GM18861 (cell line): Measurements from ENCODE around the gene CD68.

Experiments
- ATAC-seq: cut with Tn5 transposase; IDR thresholded peaks from one replicate; pipeline ENCODE4 v1.9.1; 2021; ENCODE audit not compliant: unreplicated experiment

The CD68 gene

GRCh38 chr17:7558544-7559319 lies 20.7 kb upstream of the CD68 start, which contains the start of gene TNFSF13:
TNFSF13 (plus strand) TSS chr17:7558750; CDS start chr17:7559040, 290 bp downstream.
- no peak for ATAC-seq

- ATAC-seq = no peak
Measured at GRCh38 chr17:7559320-7560171, 19.9 kb upstream of the CD68 start.

GRCh38 chr17:7560172-7561027 lies 19.0 kb upstream of the CD68 start:
- ATAC-seq = no peak

DNA sequence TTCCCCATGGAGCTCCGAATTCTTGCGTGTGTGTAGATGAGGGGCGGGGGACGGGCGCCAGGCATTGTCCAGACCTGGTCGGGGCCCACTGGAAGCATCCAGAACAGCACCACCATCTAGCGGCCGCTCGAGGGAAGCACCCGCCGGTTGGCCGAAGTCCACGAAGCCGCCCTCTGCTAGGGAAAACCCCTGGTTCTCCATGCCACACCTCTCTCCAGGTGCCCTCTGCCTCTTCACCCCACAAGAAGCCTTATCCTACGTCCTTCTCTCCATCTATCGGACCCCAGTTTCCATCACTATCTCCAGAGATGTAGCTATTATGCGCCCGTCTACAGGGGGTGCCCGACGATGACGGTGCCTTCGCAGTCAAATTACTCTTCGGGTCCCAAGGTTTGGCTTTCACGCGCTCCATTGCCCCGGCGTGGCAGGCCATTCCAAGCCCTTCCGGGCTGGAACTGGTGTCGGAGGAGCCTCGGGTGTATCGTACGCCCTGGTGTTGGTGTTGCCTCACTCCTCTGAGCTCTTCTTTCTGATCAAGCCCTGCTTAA lies 18.3 kb upstream of the CD68 start:
- ATAC-seq = peak; percentile 34

DNA sequence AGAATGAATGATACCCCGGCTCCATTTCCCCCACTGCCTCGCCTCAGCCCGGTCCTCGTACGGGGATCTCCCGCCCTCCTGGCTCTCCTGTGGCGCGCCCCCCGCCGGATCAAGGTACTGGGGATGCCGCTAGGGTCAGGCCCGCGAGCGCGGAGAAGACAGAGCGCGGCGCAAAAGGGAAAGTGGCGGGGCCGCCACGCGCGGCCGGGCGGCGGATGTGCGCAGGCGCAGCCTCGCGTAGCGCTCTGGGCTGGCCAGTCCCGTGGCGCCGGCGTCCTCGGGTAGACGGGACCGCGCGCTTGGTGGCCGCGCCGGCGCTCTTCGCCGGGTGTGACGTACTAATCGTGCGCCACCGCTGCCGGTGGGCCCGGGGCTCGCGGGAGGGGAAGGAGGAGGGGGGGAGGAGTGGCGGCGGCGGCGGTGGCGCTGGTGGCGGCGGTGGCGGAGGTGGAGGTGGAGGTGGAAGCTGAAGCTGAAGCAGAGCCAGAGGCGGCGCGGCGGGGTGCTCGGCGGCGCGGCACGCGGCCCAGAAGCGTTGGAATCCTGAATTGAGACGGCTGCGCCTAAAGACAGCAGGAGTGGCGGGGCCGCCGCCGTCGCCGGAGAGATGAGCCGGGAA lies 17.7 kb upstream of the CD68 start, which contains the start of gene SENP3:
SENP3 (plus strand) TSS at position 331 of the 619 bp plus-strand sequence. CDS start 1,158 bp downstream, outside the sequence.
- ATAC-seq = peak; percentile 56

DNA sequence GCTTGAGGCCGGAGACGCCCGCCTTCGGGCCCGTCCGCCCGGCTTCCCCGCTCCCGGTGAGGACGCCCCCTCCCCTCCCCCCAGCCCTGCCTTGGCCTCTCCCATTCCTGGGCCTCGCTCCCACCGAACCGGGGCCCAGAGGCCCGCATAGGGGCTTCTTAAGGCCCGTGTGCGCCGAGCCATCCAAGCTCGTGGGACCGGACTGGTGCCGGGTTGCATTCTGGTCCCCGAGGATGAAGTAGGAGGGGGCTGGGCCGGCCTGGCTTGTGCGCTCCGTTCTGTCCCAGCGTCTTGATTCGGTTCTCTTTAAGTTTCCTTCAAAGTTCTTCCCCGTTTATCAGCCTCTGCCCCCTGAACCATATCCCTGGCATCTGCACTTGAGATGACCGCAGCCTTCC lies 17.2 kb upstream of the CD68 start:
- ATAC-seq = no peak

DNA sequence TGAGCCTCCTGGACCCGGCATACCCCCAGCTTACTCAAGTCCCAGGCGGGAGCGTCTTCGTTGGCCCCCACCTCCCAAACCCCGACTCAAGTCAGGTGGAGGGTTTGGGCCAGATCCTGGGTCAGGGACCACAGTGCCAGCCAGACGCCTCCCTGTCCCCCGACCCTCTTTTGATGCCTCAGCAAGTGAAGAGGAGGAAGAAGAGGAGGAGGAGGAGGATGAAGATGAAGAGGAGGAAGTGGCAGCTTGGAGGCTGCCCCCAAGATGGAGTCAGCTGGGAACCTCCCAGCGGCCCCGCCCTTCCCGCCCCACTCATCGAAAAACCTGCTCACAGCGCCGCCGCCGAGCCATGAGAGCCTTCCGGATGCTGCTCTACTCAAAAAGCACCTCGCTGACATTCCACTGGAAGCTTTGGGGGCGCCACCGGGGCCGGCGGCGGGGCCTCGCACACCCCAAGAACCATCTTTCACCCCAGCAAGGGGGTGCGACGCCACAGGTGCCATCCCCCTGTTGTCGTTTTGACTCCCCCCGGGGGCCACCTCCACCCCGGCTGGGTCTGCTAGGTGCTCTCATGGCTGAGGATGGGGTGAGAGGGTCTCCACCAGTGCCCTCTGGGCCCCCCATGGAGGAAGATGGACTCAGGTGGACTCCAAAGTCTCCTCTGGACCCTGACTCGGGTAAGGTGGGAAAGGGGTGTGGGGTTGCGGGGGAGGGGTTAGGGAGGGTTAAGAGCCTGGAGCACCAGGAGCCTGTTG lies 16.1 kb upstream of the CD68 start:
- no peak for ATAC-seq

GRCh38 chr17:7569571-7569970 lies 9.9 kb upstream of the CD68 start:
- ATAC-seq = no peak

- ATAC-seq = no peak
Measured at GRCh38 chr17:7570351-7570750, 9.1 kb upstream of the CD68 start.

GRCh38 chr17:7572338-7572587 lies 7.2 kb upstream of the CD68 start:
- peak; percentile 85 for ATAC-seq

DNA sequence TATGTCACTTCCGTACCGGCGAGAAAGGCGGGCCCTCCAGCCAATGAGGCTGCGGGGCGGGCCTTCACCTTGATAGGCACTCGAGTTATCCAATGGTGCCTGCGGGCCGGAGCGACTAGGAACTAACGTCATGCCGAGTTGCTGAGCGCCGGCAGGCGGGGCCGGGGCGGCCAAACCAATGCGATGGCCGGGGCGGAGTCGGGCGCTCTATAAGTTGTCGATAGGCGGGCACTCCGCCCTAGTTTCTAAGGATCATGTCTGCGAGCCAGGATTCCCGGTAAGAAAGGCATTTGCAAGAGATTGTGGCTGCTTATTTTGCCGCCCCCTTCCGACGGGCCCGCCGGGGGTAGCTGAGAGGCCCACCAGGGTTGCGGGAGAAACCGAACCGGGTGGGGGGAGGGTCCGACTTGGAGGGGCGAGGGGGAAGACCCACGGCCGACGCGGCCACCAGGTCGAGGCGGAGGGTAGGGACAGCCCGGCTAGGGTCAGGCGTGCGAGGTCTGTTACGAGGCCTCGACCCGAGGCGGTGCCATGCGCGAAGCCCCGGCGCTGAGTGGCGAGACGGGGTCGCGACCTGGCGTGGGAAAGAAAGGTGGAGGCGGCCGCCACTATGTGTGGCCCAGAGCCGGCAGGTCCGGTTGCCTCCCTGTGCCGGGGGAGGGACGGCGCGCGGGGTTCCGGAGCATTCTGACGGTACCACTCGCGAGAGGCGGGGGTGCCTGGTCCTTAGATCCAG lies 6.7 kb upstream of the CD68 start:
- ATAC-seq = no peak

DNA sequence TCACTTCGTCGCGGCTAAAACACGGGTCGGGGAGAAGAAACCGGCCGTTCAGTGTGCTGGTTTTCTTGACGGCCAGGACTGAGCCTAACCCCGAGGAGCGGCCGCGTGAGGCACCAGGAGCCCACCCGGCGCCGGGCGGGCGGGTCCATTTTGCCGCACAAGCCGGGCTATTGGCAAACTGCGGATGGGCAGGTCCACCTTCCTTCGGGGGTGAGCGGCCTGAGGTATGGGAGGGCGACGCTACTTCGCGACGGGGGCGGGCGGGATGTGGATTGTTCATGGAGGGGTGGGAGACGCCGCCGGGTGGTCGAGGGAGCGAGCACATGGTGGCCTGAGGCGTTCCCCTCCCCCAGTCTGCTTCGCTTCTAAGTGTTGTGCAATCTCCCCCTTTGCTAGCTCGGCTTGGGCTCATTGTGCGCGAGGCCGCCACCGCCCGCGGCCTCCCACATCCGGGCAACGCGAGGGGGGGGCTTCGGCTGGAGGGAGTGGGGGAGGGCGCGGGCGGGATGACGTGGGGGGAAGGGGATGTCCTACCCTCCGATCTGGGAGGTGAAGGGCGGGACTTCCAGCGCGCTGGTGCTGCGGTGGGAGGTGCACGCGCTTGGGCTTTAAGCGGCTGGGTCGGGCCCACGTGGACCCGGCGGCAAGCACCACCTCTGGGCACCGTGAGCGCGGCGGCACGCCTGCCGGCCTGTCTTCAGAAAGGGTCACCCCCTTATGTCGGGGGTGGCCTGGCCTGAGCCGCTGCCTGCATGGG lies 5.9 kb upstream of the CD68 start:
- no peak for ATAC-seq

- ATAC-seq = no peak
Measured at GRCh38 chr17:7574176-7574953, 5.1 kb upstream of the CD68 start.

DNA sequence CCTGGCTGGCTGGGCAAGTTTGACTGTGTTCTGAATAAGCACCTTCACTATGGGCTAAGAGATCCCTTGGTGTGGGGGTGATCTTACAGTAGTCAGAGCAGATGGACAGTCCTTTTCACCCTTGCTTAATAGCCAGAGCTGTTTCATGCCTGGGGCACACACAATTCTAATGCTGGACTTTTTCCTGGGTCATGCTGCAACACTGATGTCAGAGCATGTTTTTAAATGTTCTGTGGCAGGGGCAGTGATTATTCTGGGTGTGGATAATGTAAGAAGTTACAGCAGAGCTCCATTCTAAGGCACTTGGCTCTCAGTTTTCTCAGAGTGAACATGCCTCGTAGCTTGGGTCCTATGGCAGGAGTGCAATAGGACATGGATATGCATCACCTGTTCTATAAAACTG lies 4.0 kb upstream of the CD68 start:
- no peak for ATAC-seq

DNA sequence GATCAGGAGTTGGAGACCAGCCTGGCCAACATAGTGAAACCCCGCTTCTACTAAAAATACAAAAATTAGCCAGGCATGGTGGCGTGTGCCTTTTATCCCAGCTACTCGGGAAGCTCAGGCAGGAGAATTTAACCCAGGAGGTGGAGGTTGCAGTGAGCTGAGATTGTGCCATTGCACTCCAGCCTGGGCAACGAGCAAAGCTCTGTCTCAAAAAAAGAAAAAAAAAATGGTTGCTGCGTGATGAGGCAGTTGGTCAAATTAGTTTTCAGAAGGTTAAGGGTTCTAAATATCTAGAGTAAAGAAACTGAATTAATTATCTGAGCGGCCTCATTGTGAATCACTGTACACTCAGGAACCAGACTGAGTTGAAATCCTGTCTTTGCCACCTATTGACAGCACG lies 3.5 kb upstream of the CD68 start:
- no peak for ATAC-seq

- no peak for ATAC-seq
Measured at GRCh38 chr17:7576432-7576937, 3.0 kb upstream of the CD68 start.

GRCh38 chr17:7577327-7578199 lies 1.9 kb upstream of the CD68 start:
- ATAC-seq = no peak
